ENCODE results near the gene LOXL4.

LOXL4 gene

GRCh38 chr10:98260752-98261151, 7.2 kb downstream of the LOXL4 start:
- DNase-seq, result no peak
- H2AFZ ChIP-seq (ENCODE audit: low read depth, low read length), result no peak overlapping the region
- H3K9me3 ChIP-seq (ENCODE audit: insufficient read depth, low read length, severe bottlenecking), result no peaks in the 10 kb centered on the region
- no peak overlapping the region for H3K4me2 ChIP-seq (ENCODE audit: insufficient read depth, low read length)
- H3K9ac ChIP-seq (ENCODE audit: low read depth, low read length), result no peak overlapping the region
- peaks cover under 1% of the 10 kb centered on the region; the same call in 1 of the 2 replicates for H4K20me1 ChIP-seq (ENCODE audit: insufficient read depth, low read length)
- H3K36me3 ChIP-seq (ENCODE audit: insufficient read depth, low read length), result no peaks in the 10 kb centered on the region
- H3K27me3 ChIP-seq (ENCODE audit: insufficient read depth, low read length, poor library complexity), result no peaks in the 10 kb centered on the region
- TF ChIP-seq CTCF (IDR thresholded peaks at IDR 0.05; ENCODE audit: borderline replicate concordance, extremely low read depth, low read length, poor library complexity, severe bottlenecking), result no peak
- no peak for TF ChIP-seq EZH2 (IDR thresholded peaks at IDR 0.05; ENCODE audit: borderline replicate concordance, low read depth, low read length, severe bottlenecking)
- no peak overlapping the region for H3K27ac ChIP-seq (ENCODE audit: low read length)
- no peaks in the 10 kb centered on the region for H3K4me1 ChIP-seq (ENCODE audit: insufficient read depth, low read length)
- no peaks in the 10 kb centered on the region for H3K79me2 ChIP-seq (ENCODE audit: insufficient read depth, low read length)
- H3K4me3 ChIP-seq (ENCODE audit: low read depth in 1 of 2, low read length in 2 of 2), result no peak overlapping the region
- no peak for ATAC-seq (ENCODE audit: insufficient read depth, low read depth)

GRCh38 chr10:98260350-98260749, 7.6 kb downstream of the LOXL4 start:
- Histone ChIP-seq H3K27me3 (ENCODE audit: insufficient read depth, low read length, poor library complexity) (no peaks in the 10 kb centered on the region), H3K36me3 (ENCODE audit: insufficient read depth, low read length) (peaks cover 3% of the 10 kb centered on the region; the same call in 1 of the 2 replicates), H3K4me3 (ENCODE audit: low read depth in 1 of 2, low read length in 2 of 2) (no peak overlapping the region), H3K4me1 (ENCODE audit: insufficient read depth, low read length) (no peaks in the 10 kb centered on the region), H3K27ac (ENCODE audit: low read length) (no peak overlapping the region), H4K20me1 (ENCODE audit: insufficient read depth, low read length) (no peaks in the 10 kb centered on the region; the same call in 1 of the 2 replicates), H2AFZ (ENCODE audit: low read depth, low read length) (no peak overlapping the region), H3K4me2 (ENCODE audit: insufficient read depth, low read length) (no peak overlapping the region), H3K9me3 (ENCODE audit: insufficient read depth, low read length, severe bottlenecking) (no peaks in the 10 kb centered on the region), H3K79me2 (ENCODE audit: insufficient read depth, low read length) (no peaks in the 10 kb centered on the region), H3K9ac (ENCODE audit: low read depth, low read length) (no peak overlapping the region)
- ATAC-seq (ENCODE audit: insufficient read depth, low read depth) (no peak), DNase-seq (no peak)
- TF ChIP-seq EZH2 (IDR thresholded peaks at IDR 0.05; ENCODE audit: borderline replicate concordance, low read depth, low read length, severe bottlenecking), result no peak
- no peak for TF ChIP-seq CTCF (IDR thresholded peaks at IDR 0.05; ENCODE audit: borderline replicate concordance, extremely low read depth, low read length, poor library complexity, severe bottlenecking)

GRCh38 chr10:98259606-98260315, 8.2 kb downstream of the LOXL4 start:
- Histone ChIP-seq H3K27me3 (ENCODE audit: insufficient read depth, low read length, poor library complexity) (no peaks in the 10 kb centered on the region), H3K4me3 (ENCODE audit: low read depth in 1 of 2, low read length in 2 of 2) (no peak overlapping the region), H2AFZ (ENCODE audit: low read depth, low read length) (no peak overlapping the region), H3K9ac (ENCODE audit: low read depth, low read length) (no peak overlapping the region), H3K36me3 (ENCODE audit: insufficient read depth, low read length) (peaks cover 3% of the 10 kb centered on the region; the same call in 1 of the 2 replicates), H3K27ac (ENCODE audit: low read length) (no peak overlapping the region), H4K20me1 (ENCODE audit: insufficient read depth, low read length) (no peaks in the 10 kb centered on the region; the same call in 1 of the 2 replicates), H3K4me2 (ENCODE audit: insufficient read depth, low read length) (no peak overlapping the region), H3K4me1 (ENCODE audit: insufficient read depth, low read length) (no peaks in the 10 kb centered on the region), H3K9me3 (ENCODE audit: insufficient read depth, low read length, severe bottlenecking) (no peaks in the 10 kb centered on the region), H3K79me2 (ENCODE audit: insufficient read depth, low read length) (no peaks in the 10 kb centered on the region)
- ATAC-seq (ENCODE audit: insufficient read depth, low read depth) (no peak), DNase-seq (no peak)
- TF ChIP-seq EZH2 (IDR thresholded peaks at IDR 0.05; ENCODE audit: borderline replicate concordance, low read depth, low read length, severe bottlenecking) (no peak), CTCF (IDR thresholded peaks at IDR 0.05; ENCODE audit: borderline replicate concordance, extremely low read depth, low read length, poor library complexity, severe bottlenecking) (no peak)

All from DND-41 (cell line).